Neural progenitor cell (in vitro differentiated cells): Measurements from ENCODE around the gene PTPRR. TPM values are rescaled to one million over a fixed set of nuclear protein-coding genes. Genes with fewer than 3 reads are reported as not detected.

Source experiments
- DNase-seq: peaks from one replicate; pipeline ENCODE4 v3.0.0-alpha.2; 2016; ENCODE audit warnings: low spot score
- H2AFZ ChIP-seq: fragments of 200-600 bp; sonication (generic); replicated peaks from 2 replicates; pipeline ENCODE4 v1.6.1; 2016; ENCODE audit warnings: antibody characterized with exemption
- H3F3A ChIP-seq: fragments of 200-600 bp; sonication (generic); 2 replicates; pipeline ENCODE4 v1.6.1; 2016; ENCODE audit warnings: antibody characterized with exemption, low read depth
- H3K27ac ChIP-seq: fragments of 200-600 bp; sonication (generic); 2 replicates; pipeline ENCODE4 v1.5.1; 2016; ENCODE audit warnings: mild to moderate bottlenecking
- H3K27me3 ChIP-seq: fragments of 200-600 bp; sonication (generic); 2 replicates; pipeline ENCODE4 v1.6.1; 2016; ENCODE audit warnings: mild to moderate bottlenecking, moderate library complexity
- H3K36me3 ChIP-seq: fragments of 200-600 bp; sonication (generic); 2 replicates; pipeline ENCODE4 v1.5.1; 2016
- H3K4me1 ChIP-seq: fragments of 200-600 bp; sonication (generic); 2 replicates; pipeline ENCODE4 v1.6.1; 2016; ENCODE audit warnings: mixed run types
- H3K4me2 ChIP-seq: fragments of 200-600 bp; sonication (generic); 2 replicates; pipeline ENCODE4 v1.6.1; 2016
- H3K4me3 ChIP-seq: fragments of 200-600 bp; sonication (generic); 2 replicates; pipeline ENCODE4 v1.5.1; 2016
- H3K79me2 ChIP-seq: fragments of 200-600 bp; sonication (generic); 2 replicates; pipeline ENCODE4 v1.6.1; 2016; ENCODE audit warnings: low read depth
- H3K9ac ChIP-seq: fragments of 200-600 bp; sonication (generic); 2 replicates; pipeline ENCODE4 v1.6.1; 2016
- H3K9me3 ChIP-seq: fragments of 200-600 bp; sonication (generic); 2 replicates; pipeline ENCODE4 v1.5.1; 2016; ENCODE audit warnings: low read depth
- H4K20me1 ChIP-seq: fragments of 200-600 bp; sonication (generic); 2 replicates; pipeline ENCODE4 v1.6.1; 2016; ENCODE audit warnings: low read depth
- H3K27ac Mint-ChIP-seq: 3 replicates; pipeline ENCODE4 v1.8.0; 2021; ENCODE audit warnings: mixed read lengths
- H3K27me3 Mint-ChIP-seq: 2 replicates; pipeline ENCODE4 v1.8.0; 2022; ENCODE audit warnings: low read depth, mild to moderate bottlenecking, inconsistent platforms, moderate library complexity, mixed read lengths; ENCODE audit not compliant: insufficient read depth
- H3K36me3 Mint-ChIP-seq: 3 replicates; pipeline ENCODE4 v1.8.0; 2021; ENCODE audit warnings: mixed read lengths
- H3K4me1 Mint-ChIP-seq: 3 replicates; pipeline ENCODE4 v1.8.0; 2021; ENCODE audit warnings: mixed read lengths
- H3K4me3 Mint-ChIP-seq: 3 replicates; pipeline ENCODE4 v1.8.0; 2021; ENCODE audit warnings: mild to moderate bottlenecking, moderate library complexity, mixed read lengths
- H3K9me3 Mint-ChIP-seq: 3 replicates; pipeline ENCODE4 v1.8.0; 2020; ENCODE audit warnings: mixed read lengths
- CTCF ChIP-seq: fragments of 200-600 bp; sonication (generic); IDR thresholded peaks from 2 replicates; pipeline ENCODE4 v1.5.1; 2017; ENCODE audit warnings: antibody characterized with exemption, mild to moderate bottlenecking
- EZH2 ChIP-seq: fragments of 200-600 bp; sonication (generic); IDR thresholded peaks from 2 replicates; pipeline ENCODE4 v1.6.1; 2017; ENCODE audit warnings: antibody characterized with exemption, mild to moderate bottlenecking, moderate library complexity
- EZH2phosphoT487 ChIP-seq: fragments of 200-600 bp; sonication (generic); IDR thresholded peaks from 2 replicates; pipeline ENCODE4 v1.6.1; 2017; ENCODE audit warnings: antibody characterized with exemption
- total RNA-seq: library from RNA; depleted of rRNA; stranded (reverse); fragments of >200 nt; gene quantifications from 2 replicates; pipeline ENCODE4 v1.2.3, GENCODE V29; 2015; ENCODE audit warnings: low replicate concordance

Gene PTPRR
- total RNA-seq, 1 donor from 2014 or later: not detected

DNA sequence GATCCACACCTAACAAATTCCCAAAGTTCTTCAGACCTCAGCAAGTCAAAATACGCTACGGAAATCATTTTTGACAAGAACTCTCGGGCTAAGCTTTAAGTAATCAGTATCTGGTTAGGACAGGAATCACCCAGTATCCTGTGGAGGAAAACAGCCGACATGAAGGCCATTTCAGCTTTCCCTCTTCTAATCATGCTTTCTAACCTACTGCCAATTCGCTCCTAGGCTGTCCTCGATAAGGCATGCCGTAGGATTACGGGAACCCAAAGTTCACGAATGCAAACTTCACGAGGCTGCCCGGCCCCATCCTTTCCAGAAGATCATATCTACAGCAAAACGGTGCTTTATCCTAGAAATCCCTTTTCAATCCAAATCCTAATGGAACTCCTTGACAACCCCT is 201.5 kb downstream of the PTPRR start:
- no peaks in the 10 kb centered on the region for H3K9me3 Mint-ChIP-seq
- no peaks in the 10 kb centered on the region for H3K27me3 Mint-ChIP-seq
- H3K79me2 ChIP-seq: no peaks in the 10 kb centered on the region
- no peaks in the 10 kb centered on the region for H3K36me3 ChIP-seq
- no peak overlapping the region for H3K4me3 Mint-ChIP-seq
- no peak overlapping the region for H3K4me3 ChIP-seq
- peak overlapping the region; percentile 51 for H2AFZ ChIP-seq
- DNase-seq: no peak
- H3K27ac ChIP-seq: no peak overlapping the region
- H3K36me3 Mint-ChIP-seq: no peaks in the 10 kb centered on the region
- H3K27me3 ChIP-seq: no peaks in the 10 kb centered on the region
- no peak overlapping the region for H3K9ac ChIP-seq
- no peaks in the 10 kb centered on the region for H3K9me3 ChIP-seq
- H3K4me1 Mint-ChIP-seq: peaks cover 17% of the 10 kb centered on the region
- no peak overlapping the region for H3K4me2 ChIP-seq
- no peaks in the 10 kb centered on the region for H4K20me1 ChIP-seq
- H3K4me1 ChIP-seq: no peaks in the 10 kb centered on the region
- H3K27ac Mint-ChIP-seq: no peak overlapping the region
- no peak for TF ChIP-seq EZH2phosphoT487
- TF ChIP-seq CTCF: no peak
- peaks cover 6% of the 10 kb centered on the region for H3F3A ChIP-seq

- Mint-ChIP-seq H3K27me3 (no peaks in the 10 kb centered on the region), H3K4me3 (no peak overlapping the region), H3K36me3 (no peaks in the 10 kb centered on the region), H3K9me3 (no peaks in the 10 kb centered on the region), H3K4me1 (peaks cover 3% of the 10 kb centered on the region), H3K27ac (no peak overlapping the region)
- no peak for TF ChIP-seq EZH2
- no peak for TF ChIP-seq CTCF
- no peak for TF ChIP-seq EZH2phosphoT487
- Histone ChIP-seq H3K9me3 (no peaks in the 10 kb centered on the region), H3K27me3 (no peaks in the 10 kb centered on the region), H3K36me3 (no peaks in the 10 kb centered on the region), H4K20me1 (no peaks in the 10 kb centered on the region), H3K4me2 (no peak overlapping the region), H3K9ac (no peak overlapping the region), H3K79me2 (no peaks in the 10 kb centered on the region), H3K4me3 (no peak overlapping the region), H2AFZ (no peak overlapping the region), H3F3A (no peaks in the 10 kb centered on the region), H3K4me1 (no peaks in the 10 kb centered on the region), H3K27ac (no peak overlapping the region)
- no peak for DNase-seq
These were observed 208.7 kb downstream of the PTPRR start for GRCh38 chr12:70711831-70712230.

GRCh38 chr12:70709022-70709421 is 211.5 kb downstream of the PTPRR start:
- Mint-ChIP-seq H3K36me3 (no peaks in the 10 kb centered on the region), H3K4me1 (no peaks in the 10 kb centered on the region), H3K9me3 (no peaks in the 10 kb centered on the region), H3K4me3 (no peak overlapping the region), H3K27me3 (no peaks in the 10 kb centered on the region), H3K27ac (no peak overlapping the region)
- DNase-seq: no peak
- Histone ChIP-seq H3K4me1 (no peaks in the 10 kb centered on the region), H3K4me2 (no peak overlapping the region), H3K27ac (no peak overlapping the region), H2AFZ (no peak overlapping the region), H3K9ac (no peak overlapping the region), H4K20me1 (no peaks in the 10 kb centered on the region), H3K4me3 (no peak overlapping the region), H3F3A (no peaks in the 10 kb centered on the region), H3K9me3 (no peaks in the 10 kb centered on the region), H3K36me3 (no peaks in the 10 kb centered on the region), H3K27me3 (no peaks in the 10 kb centered on the region), H3K79me2 (no peaks in the 10 kb centered on the region)
- TF ChIP-seq EZH2 (no peak), EZH2phosphoT487 (no peak), CTCF (no peak)

DNA sequence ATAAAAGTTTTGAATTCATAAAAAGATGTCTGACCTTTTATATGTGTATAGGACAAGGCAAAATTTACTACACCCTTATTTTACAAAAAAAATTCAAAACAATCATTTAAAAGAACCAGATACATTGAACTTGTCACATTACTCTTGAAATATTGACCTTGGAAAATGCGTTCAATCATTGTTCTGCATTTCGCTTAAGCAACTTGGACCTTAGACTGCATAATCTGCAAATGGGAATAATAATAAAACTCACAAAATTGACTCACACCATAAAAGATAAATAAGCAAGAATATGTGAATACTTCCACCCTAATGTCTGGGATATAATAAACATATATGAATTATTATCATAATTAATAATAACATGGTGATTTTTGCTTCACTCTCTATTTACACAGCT is 213.9 kb downstream of the PTPRR start:
- no peaks in the 10 kb centered on the region for H3K4me1 Mint-ChIP-seq
- H3K79me2 ChIP-seq: no peaks in the 10 kb centered on the region
- no peak for DNase-seq
- H2AFZ ChIP-seq: no peak overlapping the region
- H3K4me2 ChIP-seq: no peak overlapping the region
- no peaks in the 10 kb centered on the region for H3K27me3 Mint-ChIP-seq
- no peaks in the 10 kb centered on the region for H3K9me3 ChIP-seq
- H3K4me3 ChIP-seq: no peak overlapping the region
- no peak overlapping the region for H3K4me3 Mint-ChIP-seq
- no peak overlapping the region for H3K27ac Mint-ChIP-seq
- no peaks in the 10 kb centered on the region for H3K4me1 ChIP-seq
- H3K27me3 ChIP-seq: no peaks in the 10 kb centered on the region
- no peak for TF ChIP-seq CTCF
- TF ChIP-seq EZH2: no peak
- no peak for TF ChIP-seq EZH2phosphoT487
- H3K36me3 ChIP-seq: no peaks in the 10 kb centered on the region
- H4K20me1 ChIP-seq: no peaks in the 10 kb centered on the region
- H3K36me3 Mint-ChIP-seq: no peaks in the 10 kb centered on the region
- H3K27ac ChIP-seq: no peak overlapping the region
- H3K9me3 Mint-ChIP-seq: no peaks in the 10 kb centered on the region
- H3K9ac ChIP-seq: no peak overlapping the region
- H3F3A ChIP-seq: no peaks in the 10 kb centered on the region
